Measurements from ENCODE around the gene FAM78B. TPM values are rescaled to one million over a fixed set of nuclear protein-coding genes. Genes with fewer than 3 reads are reported as not detected.

The FAM78B gene
- total and polyA plus RNA-seq, 9 donors, result 0.64 to 2.6 (median 1.4) TPM

- WGBS, 3 donors, result 76 to 83% (median 77%) methylated on average over 5 of the region's 5 CpGs
- no peaks in the 10 kb centered on the region for H3K27me3 ChIP-seq
- H3K4me1 ChIP-seq (ENCODE audit: insufficient read depth), result no peaks in the 10 kb centered on the region
- no peak for DNase-seq
- no peak overlapping the region for H3K27ac ChIP-seq
- TF ChIP-seq POLR2A (IDR thresholded peaks at IDR 0.05) (no peak), EP300 (IDR thresholded peaks at IDR 0.05) (no peak), CTCF (IDR thresholded peaks at IDR 0.05) (no peak)
- intact Hi-C loops (cut with DNase I), result no loop called here
- no peaks in the 10 kb centered on the region for H3K9me3 ChIP-seq
- H3K4me3 ChIP-seq, result no peak overlapping the region
- no peaks in the 10 kb centered on the region for H3K36me3 ChIP-seq
Observed at GRCh38 chr1:166136699-166137401, 30.0 kb downstream of the FAM78B start.

GRCh38 chr1:166136222-166136621 lies 30.6 kb downstream of the FAM78B start:
- H3K4me3 ChIP-seq, result no peak overlapping the region
- WGBS, 3 donors, result 59 to 64% (median 63%) methylated on average over 3 of the region's 3 CpGs
- no peak overlapping the region for H3K27ac ChIP-seq
- no peak for TF ChIP-seq EP300 (IDR thresholded peaks at IDR 0.05)
- TF ChIP-seq CTCF (IDR thresholded peaks at IDR 0.05), result no peak
- TF ChIP-seq POLR2A (IDR thresholded peaks at IDR 0.05), result no peak
- H3K27me3 ChIP-seq, result no peaks in the 10 kb centered on the region
- intact Hi-C loops (cut with DNase I), result no loop called here
- H3K9me3 ChIP-seq, result no peaks in the 10 kb centered on the region
- H3K36me3 ChIP-seq, result no peaks in the 10 kb centered on the region
- DNase-seq, result no peak
- H3K4me1 ChIP-seq (ENCODE audit: insufficient read depth), result no peaks in the 10 kb centered on the region

GRCh38 chr1:166133857-166134256 lies 32.9 kb downstream of the FAM78B start:
- no peak for DNase-seq
- no peak overlapping the region for H3K4me3 ChIP-seq
- 79 to 81% (median 80%) methylated on average over 4 of the region's 4 CpGs for WGBS, 3 donors
- intact Hi-C loops (cut with DNase I), result no loop called here
- TF ChIP-seq CTCF (IDR thresholded peaks at IDR 0.05) (no peak), EP300 (IDR thresholded peaks at IDR 0.05) (no peak), POLR2A (IDR thresholded peaks at IDR 0.05) (no peak)
- H3K27ac ChIP-seq, result no peak overlapping the region
- H3K9me3 ChIP-seq, result no peaks in the 10 kb centered on the region
- H3K27me3 ChIP-seq, result no peaks in the 10 kb centered on the region
- H3K36me3 ChIP-seq, result no peaks in the 10 kb centered on the region
- H3K4me1 ChIP-seq (ENCODE audit: insufficient read depth), result no peaks in the 10 kb centered on the region

GRCh38 chr1:166133276-166133841 lies 33.4 kb downstream of the FAM78B start:
- H3K36me3 ChIP-seq, result no peaks in the 10 kb centered on the region
- TF ChIP-seq CTCF (IDR thresholded peaks at IDR 0.05), result no peak
- TF ChIP-seq POLR2A (IDR thresholded peaks at IDR 0.05), result no peak
- TF ChIP-seq EP300 (IDR thresholded peaks at IDR 0.05), result no peak

More at GRCh38 chr1:166133276-166133841, 33.4 kb downstream of the FAM78B start:
- H3K27ac ChIP-seq, result no peak overlapping the region
- H3K9me3 ChIP-seq, result no peaks in the 10 kb centered on the region
- no peaks in the 10 kb centered on the region for H3K27me3 ChIP-seq
- no peaks in the 10 kb centered on the region for H3K4me1 ChIP-seq (ENCODE audit: insufficient read depth)
- intact Hi-C loops (cut with DNase I), result no loop called here
- no peak for DNase-seq
- 91 to 92% (median 91%) methylated on average over 7 of the region's 7 CpGs for WGBS, 3 donors
- H3K4me3 ChIP-seq, result no peak overlapping the region
